ENCODE measurements around the gene CLEC12A. TPM values are rescaled to one million over a fixed set of nuclear protein-coding genes. Genes with fewer than 3 reads are reported as not detected.

Gene CLEC12A
- total RNA-seq, 1 donor from 2014 or later = not detected

DNA sequence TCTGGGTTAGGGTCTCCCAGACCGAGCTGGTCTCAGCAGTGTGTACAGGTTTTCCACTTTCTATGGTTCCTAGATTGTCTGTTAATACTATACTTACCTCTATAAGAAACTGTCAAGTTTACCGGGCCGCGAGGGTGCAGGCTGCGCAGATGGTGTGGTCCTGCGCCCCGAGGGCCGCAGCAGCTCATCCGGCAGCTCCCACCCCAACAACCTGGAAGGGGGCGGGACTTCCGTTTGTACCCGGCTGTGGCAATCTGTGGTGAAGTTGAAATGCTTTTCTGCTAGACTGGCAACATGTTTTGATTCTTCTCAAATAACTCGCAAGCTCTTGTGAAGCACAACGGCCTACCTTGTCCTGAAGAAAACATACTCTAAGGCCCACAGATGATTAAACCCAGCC, 59.2 kb downstream of the CLEC12A start, which contains the start of gene CLEC9A:
Gene CLEC9A, plus strand, starts transcription at position 237 of the 400 bp plus-strand sequence. CDS start 22,006 bp downstream, outside the sequence.
- Mint-ChIP-seq H3K4me3 (ENCODE audit: unreplicated experiment) (no peak within 1 kb of the TSS), H3K36me3 (ENCODE audit: unreplicated experiment) (no peaks in the 10 kb centered on the region), H3K9me3 (ENCODE audit: unreplicated experiment) (no peaks in the 10 kb centered on the region), H3K27me3 (ENCODE audit: unreplicated experiment) (no peaks in the 10 kb centered on the region), H3K4me1 (ENCODE audit: unreplicated experiment) (peaks cover 11% of the 10 kb centered on the region), H3K27ac (ENCODE audit: unreplicated experiment) (peak within 1 kb of the TSS; percentile 29)
- DNase-seq (ENCODE audit: extremely low spot score, unreplicated experiment) = no peak
- TF ChIP-seq, protein P1, sequence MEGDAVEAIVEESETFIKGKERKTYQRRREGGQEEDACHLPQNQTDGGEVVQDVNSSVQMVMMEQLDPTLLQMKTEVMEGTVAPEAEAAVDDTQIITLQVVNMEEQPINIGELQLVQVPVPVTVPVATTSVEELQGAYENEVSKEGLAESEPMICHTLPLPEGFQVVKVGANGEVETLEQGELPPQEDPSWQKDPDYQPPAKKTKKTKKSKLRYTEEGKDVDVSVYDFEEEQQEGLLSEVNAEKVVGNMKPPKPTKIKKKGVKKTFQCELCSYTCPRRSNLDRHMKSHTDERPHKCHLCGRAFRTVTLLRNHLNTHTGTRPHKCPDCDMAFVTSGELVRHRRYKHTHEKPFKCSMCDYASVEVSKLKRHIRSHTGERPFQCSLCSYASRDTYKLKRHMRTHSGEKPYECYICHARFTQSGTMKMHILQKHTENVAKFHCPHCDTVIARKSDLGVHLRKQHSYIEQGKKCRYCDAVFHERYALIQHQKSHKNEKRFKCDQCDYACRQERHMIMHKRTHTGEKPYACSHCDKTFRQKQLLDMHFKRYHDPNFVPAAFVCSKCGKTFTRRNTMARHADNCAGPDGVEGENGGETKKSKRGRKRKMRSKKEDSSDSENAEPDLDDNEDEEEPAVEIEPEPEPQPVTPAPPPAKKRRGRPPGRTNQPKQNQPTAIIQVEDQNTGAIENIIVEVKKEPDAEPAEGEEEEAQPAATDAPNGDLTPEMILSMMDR (IDR thresholded peaks at IDR 0.05) = no peak

DNA sequence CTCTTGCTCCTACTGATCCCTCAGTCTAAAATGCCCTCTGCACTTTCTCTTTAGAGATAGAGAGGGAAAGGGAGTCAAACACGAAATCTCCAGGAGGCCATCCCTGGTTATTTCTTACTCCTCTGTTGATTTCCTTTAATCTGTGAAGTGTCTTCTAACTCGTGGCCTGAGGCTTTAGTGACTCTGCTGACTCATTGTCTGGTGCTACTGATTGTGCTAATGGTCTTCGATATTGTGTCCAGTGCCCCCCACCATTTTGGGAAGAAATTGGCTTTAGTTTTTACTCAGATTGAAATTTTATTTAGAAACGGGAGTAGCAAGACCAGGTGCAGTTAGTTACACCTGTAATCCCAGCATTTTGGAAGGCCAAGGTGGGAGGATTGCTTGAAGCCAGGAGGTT, 60.1 kb downstream of the CLEC12A start:
- Mint-ChIP-seq H3K27ac (ENCODE audit: unreplicated experiment) (peak overlapping the region; percentile 29), H3K9me3 (ENCODE audit: unreplicated experiment) (no peaks in the 10 kb centered on the region), H3K4me3 (ENCODE audit: unreplicated experiment) (no peak overlapping the region), H3K36me3 (ENCODE audit: unreplicated experiment) (no peaks in the 10 kb centered on the region), H3K27me3 (ENCODE audit: unreplicated experiment) (no peaks in the 10 kb centered on the region), H3K4me1 (ENCODE audit: unreplicated experiment) (peaks cover 11% of the 10 kb centered on the region)
- TF ChIP-seq, protein P1 (IDR thresholded peaks at IDR 0.05) = no peak
- no peak for DNase-seq (ENCODE audit: extremely low spot score, unreplicated experiment)

DNA sequence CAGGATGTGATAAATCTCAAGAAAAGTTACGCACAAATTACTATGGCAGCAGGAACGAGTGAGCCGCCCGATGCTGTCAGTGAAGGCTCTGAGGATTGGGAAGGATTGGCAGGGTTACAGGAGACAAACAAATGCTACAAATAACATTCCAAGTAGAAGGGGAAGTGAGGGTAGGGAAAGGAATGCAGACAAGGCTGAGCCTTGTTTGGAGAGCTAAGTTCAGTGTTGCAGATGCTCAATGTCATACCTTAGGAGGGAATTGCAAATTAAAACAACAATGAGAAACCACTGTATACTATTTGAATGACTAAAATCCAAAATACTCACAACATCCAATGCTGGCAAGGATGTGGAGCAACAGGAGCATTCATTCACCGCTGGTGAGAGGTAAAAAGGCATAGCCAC, 60.6 kb downstream of the CLEC12A start:
- no peaks in the 10 kb centered on the region for H3K36me3 Mint-ChIP-seq (ENCODE audit: unreplicated experiment)
- H3K27ac Mint-ChIP-seq (ENCODE audit: unreplicated experiment) = peak overlapping the region; percentile 29
- DNase-seq (ENCODE audit: extremely low spot score, unreplicated experiment) = no peak
- peaks cover 11% of the 10 kb centered on the region for H3K4me1 Mint-ChIP-seq (ENCODE audit: unreplicated experiment)
- no peaks in the 10 kb centered on the region for H3K27me3 Mint-ChIP-seq (ENCODE audit: unreplicated experiment)
- H3K9me3 Mint-ChIP-seq (ENCODE audit: unreplicated experiment) = no peaks in the 10 kb centered on the region
- H3K4me3 Mint-ChIP-seq (ENCODE audit: unreplicated experiment) = no peak overlapping the region
- TF ChIP-seq, protein P1 (IDR thresholded peaks at IDR 0.05) = no peak

DNA sequence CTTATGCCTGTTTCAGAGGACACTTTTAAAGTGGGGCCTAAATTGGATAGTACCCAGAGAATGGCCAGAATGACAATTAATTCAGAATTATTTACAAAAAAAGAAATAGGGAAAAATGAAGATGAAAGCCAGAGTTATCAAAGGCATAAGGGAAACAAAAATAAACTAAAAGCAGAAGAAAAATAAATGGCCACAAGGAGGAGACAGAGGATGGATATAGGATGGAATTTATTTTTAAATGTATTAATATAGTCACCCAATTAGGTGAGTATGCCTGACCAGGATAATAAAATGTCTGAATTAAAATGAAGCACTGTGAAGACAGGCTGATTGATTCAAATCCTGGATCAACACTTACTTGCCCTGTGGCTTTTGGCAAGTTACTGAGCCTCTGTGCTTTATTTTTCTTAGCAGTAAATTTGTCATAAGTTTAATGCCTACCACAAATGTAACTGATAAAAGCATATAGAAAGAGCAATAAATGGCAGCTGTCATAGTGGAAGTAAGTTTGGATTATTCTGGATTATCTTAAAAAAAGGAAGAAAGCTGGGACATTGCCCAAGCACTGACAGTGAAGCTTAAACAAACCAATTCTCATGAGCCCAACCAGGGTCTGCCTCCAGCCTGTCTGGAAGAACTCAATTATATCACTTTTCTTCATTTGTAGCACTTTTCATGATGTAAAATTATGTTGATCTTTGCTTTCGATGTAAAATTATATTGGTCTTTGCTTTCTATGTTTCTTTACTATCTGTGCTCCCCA, 62.8 kb downstream of the CLEC12A start:
- Mint-ChIP-seq H3K27me3 (ENCODE audit: unreplicated experiment) (no peaks in the 10 kb centered on the region), H3K4me1 (ENCODE audit: unreplicated experiment) (peaks cover 11% of the 10 kb centered on the region), H3K36me3 (ENCODE audit: unreplicated experiment) (no peaks in the 10 kb centered on the region), H3K4me3 (ENCODE audit: unreplicated experiment) (no peak overlapping the region), H3K9me3 (ENCODE audit: unreplicated experiment) (no peaks in the 10 kb centered on the region), H3K27ac (ENCODE audit: unreplicated experiment) (no peak overlapping the region)
- TF ChIP-seq, protein P1 (IDR thresholded peaks at IDR 0.05) = peak; percentile 54
- no peak for DNase-seq (ENCODE audit: extremely low spot score, unreplicated experiment)

Other genes with a start within 250 kb of the CLEC12A start
- not detected in 2 replicates for gene CLECL1, start 238.3 kb upstream of the CLEC12A start, total RNA-seq
- not detected in 2 replicates for gene CD69, start 210.5 kb upstream of the CLEC12A start, total RNA-seq
- not detected in 2 replicates for gene KLRF1, start 143.9 kb upstream of the CLEC12A start, total RNA-seq
- gene CLEC2B, start 102.1 kb upstream of the CLEC12A start, total RNA-seq = not detected in 2 replicates
- not detected in 2 replicates for gene KLRF2, start 89.9 kb upstream of the CLEC12A start, total RNA-seq
- gene CLEC2A, start 39.0 kb upstream of the CLEC12A start, total RNA-seq = not detected in 2 replicates
- not detected in 2 replicates for gene CLEC1B, start 27.7 kb downstream of the CLEC12A start, total RNA-seq
- gene CLEC12B, start 39.2 kb downstream of the CLEC12A start, total RNA-seq = not detected in 2 replicates
- not detected in 2 replicates for gene CLEC9A, start 59.3 kb downstream of the CLEC12A start, total RNA-seq
- gene CLEC1A, start 127.6 kb downstream of the CLEC12A start, total RNA-seq = not detected in 2 replicates
- gene CLEC7A, start 158.8 kb downstream of the CLEC12A start, total RNA-seq = not detected in 2 replicates
- not detected in 2 replicates for gene OLR1, start 200.7 kb downstream of the CLEC12A start, total RNA-seq
- gene TMEM52B, start 207.6 kb downstream of the CLEC12A start, total RNA-seq = not detected in 2 replicates
- gene GABARAPL1, start 241.5 kb downstream of the CLEC12A start, total RNA-seq = 72.3 and 74.7 TPM in 2 replicates